NCI-H1930 (cell line): Measurements from ENCODE around the gene SPATA2L.
"Not testable (repeated sequence)": the region's sequence is repeated elsewhere in the genome, so short reads cannot be mapped to it uniquely, and the experiment has no call there.

Experiments
- DNase-seq, 2 experiments: peaks; one replicate each; lab custom pipeline; 2025; lab: John Stamatoyannopoulos, UW

The SPATA2L gene

DNA sequence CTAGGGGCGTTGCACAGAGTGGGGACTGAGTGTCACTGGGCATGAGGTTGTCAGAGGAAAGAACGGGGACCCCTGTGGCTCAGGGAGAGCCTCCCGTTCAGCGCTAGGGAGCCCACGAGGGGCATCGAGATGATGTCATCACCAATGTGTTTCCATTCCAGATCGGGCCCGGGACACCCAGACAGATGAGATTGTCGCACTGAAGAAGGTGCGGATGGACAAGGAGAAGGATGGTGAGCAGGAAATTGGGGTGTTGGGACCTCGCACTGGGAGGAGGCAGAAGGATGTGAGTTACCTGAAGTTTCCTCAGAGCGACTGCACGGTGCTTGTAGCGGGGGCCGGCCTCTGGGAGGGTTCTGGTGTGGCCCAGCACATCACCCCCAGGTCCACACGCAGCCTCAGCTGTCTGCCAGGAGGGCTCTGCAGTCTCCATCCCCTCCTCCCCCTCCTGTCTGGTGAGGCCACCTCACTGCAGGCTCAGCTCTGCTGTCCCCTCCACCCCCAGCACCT lies 11.1 kb downstream of the SPATA2L start:
- DNase-seq: no peak

DNA sequence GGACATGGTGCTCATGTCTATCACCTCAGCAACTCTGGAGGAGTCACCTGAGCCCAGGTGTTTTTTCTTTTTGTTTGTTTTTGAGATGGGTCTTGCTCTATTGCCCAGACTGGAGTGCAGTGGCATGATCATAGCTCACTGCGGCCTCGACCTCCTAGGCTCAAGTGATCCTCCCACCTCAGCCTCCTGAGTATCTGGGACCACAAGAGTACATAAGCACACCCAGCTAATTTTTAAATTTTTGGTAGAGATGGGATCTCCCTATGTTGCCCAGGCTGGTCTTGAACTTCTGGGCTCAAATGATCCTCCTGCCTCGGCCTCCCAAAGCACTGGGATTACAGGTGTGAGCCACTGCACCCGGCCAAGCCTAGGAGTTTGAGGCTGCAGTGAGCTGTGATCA lies 11.9 kb downstream of the SPATA2L start:
- DNase-seq: not testable (repeated sequence)

DNA sequence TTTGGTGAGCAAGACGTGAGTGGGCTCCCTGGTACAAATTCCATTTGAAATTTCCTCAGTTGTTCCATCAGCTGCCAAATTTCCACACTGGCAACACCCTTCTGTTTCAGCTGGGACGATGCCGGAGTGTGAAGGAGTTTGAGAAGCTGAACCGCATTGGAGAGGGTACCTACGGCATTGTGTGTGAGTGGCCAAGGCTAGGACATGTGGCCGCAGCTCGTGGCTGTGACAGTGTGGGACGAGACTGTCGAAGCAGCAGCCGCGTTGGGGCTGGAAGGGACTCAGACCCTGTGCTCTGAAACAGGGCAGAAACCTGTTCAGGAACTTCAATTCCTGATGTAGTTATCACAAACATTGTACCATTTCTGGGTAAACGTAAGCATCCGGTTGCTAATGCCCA lies 12.4 kb downstream of the SPATA2L start:
- DNase-seq: no peak

DNA sequence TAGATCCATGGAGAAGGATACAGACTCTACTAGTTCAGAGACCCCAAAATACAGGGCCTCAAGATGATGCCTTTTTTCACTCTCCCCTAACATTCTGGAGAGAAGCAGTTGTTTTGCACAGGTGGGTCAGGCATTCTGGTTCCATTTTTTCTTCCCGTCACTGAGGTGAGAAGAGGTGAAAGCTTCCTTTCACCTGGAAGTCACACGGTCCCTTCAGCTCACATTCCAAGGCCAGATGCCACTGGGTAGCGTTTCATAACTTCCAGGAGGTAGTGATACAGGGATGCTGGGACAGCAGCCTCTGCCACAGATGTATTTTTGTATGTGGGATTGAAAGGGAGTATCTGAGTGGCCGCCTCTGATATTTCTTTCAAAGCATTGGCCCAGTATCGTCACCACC lies 13.1 kb downstream of the SPATA2L start:
- DNase-seq: no peak

DNA sequence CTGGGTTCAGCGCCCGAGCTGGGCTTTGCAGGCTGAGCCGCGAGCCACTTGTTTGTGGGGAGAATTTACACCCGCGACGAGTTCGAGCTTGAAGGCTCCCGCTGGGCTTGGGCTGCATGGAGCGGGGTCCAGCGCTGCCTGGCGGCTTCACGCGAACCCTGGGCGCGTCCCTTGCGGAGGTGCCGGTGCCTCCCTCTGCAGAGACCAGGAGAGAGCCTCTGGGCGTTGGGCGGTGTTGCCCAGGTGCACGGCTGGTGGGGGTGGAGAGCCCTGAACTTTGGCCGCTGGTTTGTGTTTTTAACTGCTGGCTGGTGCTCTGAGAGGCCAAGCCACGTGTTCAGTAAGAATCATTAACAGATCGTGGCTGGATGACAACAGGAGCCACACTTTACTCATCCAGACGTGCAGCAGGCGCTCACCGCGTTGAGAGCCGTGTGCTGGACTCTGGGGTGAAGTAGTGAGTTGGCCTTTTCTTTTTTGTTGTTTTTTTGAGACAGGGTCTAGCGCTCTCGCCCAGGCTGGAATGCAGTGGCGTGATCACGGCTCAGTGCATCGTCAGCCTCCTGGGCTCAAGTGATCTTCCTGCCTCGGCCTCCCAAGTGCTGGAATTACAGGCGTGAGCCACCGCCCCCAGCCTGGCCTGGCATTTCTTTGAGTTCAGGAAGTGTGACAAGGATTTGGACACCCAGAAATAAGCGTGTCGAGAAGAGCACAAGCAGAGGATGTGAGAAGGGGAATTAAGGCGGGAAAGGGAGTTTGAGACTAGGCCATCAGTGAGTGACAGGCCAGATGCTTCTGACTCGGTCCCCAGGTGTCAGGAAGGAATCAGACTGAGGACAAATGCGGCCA lies 14.2 kb downstream of the SPATA2L start:
- no peak for DNase-seq

DNA sequence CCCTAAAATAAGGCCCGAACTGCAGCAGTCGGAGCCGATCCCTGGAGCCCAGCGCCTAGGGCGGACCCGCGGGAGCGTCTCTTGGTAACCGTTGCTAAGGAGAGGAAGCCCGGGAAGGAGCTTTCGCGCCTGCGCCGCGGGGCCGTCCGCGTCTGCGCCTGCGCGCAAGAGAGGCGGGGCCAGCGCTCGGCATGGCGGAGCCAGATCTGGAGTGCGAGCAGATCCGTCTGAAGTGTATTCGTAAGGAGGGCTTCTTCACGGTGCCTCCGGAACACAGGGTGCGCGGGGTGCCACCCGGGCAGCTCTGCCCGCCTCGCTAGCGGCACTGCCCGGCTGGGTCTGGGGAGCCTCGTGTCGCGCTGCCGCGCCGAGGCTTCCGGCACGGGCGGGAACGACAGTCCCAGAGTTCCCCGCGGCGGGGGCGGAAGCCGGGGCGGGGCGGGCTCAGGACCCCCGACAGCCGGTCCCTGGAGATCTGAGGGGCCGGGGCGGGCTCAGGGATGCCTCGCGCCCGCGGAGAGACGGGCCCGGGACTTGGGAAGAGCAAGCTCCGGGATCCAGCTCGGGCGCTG lies 14.9 kb downstream of the SPATA2L start, which contains the start of gene CDK10:
CDK10 (plus strand) TSS at position 170 of the 572 bp plus-strand sequence; CDS start at position 192, 22 bp downstream.
- peak; percentile 75 to 90 for DNase-seq

DNA sequence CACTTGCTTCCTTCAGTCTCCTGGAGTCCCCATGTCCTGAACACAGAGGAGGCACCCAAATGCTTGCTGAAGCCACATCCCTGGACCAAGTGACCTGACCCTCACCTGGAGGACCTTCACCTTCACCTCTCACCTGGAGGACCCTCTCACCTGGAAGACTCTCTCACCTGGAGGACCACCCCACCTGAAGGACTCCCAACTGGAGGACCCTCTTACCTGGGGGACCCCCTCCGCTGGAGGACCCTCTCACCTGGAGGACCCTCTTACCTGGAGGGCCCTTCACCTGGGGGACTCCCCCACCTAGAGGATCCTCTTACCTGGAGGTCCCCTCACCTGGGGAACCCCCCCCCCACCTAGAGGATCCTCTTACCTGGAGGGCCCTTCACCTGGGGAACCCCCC lies 15.6 kb downstream of the SPATA2L start:
- DNase-seq: no peak

DNA sequence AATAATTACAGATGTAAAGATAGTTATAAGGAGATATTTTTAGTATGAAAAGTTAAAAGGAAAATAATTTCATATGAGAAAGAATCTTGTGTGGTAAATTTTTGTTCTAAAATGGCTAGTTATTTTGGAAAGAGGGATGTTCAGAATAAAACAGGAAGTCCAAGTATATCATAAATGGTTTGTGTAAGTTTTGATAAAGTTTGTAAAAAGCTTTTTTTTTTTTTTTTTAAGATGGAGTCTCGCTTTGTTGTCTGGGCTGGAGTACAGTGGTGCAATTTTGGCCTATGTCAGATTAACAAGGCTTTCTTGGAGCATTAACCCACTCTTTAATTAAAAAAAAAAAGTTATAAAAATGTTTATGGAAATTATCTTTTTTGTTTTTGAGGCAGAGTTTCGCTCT lies 23.2 kb downstream of the SPATA2L start:
- DNase-seq: no peak

DNA sequence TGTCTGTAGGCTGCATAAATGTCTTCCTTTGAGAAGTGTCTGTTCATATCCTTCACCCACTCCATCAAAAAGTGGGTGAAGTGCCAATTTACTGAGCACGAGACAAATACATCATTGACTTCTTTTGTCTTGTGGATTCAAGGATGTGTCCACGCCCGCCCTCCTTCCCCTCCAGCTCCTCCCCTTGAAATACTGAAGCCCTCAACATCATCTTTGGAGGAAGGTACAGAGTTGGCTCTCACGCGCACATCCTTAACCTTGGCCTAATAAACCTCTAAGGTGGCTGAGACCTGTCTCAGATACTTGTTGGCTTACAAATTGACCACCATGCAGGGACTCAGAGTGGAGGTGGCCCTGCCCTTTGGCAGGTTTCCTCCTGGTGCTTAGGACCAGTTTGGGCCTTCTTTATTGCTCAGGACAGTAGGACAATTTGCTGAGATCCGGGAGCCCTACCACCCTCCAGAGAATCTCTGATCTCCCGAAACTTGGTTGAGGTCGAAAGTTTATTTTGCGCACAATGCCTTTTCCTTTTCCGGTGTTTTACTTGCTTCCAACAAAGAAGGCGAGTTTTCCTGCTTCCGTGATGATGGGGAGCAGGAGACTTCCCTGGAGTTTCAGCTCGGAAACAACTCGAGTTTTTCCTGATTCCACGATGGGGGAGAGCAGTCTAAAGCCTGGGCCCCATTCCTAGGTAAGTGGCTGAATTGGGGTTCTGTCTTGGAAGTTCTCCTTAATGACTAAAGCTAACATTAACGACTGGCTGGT lies 29.1 kb downstream of the SPATA2L start:
- no peak for DNase-seq

DNA sequence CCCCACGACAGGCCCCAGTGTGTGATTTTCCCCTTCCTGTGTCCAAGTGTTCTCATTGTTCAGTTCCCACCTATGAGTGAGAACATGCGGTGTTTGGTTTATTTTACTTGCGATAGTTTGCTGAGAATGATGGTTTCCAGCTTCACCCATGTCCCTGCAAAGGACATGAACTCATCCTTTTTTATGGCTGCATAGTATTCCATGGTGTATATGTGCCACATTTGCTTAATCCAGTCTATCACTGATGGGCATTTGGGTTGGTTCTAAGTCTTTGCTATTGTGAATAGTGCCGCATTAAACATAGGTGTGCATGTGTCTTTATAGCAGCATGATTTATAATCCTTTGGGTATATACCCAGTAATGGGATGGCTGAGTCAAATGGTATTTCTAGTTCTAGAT lies 29.9 kb downstream of the SPATA2L start:
- not testable (repeated sequence) for DNase-seq

DNA sequence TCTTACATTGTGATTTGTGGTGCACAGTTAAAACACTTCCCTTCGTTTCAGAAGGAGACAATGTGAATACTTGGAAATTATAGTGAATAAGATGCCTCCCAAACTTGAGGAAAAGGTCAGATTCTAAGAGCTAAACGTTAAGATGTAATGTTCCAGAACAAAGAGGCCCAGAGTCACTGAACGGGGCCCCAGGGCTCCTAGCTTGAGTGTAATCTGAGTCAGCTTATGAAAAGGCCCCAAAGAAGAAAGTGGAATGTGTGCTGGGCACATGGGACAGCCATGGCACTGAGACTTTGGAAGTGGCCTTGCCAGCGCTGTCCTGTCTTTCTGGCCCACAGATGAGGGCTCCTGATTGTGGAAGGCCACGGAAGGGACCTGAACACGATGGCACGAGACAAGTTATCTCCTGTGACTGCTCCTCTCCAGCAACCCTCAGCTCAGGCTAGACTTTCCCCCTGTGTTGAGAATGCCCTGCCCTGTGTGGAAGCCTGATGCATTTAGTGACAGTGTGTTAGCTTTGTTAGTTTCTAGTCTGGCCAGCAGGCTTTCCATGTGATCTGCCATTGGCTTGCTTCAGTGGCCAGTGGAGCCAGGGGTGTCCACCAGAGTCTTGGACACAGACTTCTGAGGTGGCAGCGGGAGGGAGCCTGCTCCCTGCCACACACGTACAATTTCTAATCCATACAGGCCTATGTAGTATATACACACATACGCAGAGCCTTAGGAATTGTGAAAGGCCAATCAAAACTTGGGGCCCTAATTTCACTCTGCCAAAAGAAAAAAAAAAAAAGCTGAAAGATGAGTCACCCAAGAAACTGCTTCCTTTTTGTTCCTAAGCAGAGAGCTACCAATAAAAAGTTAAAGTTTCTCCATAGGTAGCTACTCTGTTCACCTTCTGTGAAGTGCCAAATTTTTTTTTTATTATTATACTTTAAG lies 30.7 kb downstream of the SPATA2L start:
- no peak for DNase-seq

DNA sequence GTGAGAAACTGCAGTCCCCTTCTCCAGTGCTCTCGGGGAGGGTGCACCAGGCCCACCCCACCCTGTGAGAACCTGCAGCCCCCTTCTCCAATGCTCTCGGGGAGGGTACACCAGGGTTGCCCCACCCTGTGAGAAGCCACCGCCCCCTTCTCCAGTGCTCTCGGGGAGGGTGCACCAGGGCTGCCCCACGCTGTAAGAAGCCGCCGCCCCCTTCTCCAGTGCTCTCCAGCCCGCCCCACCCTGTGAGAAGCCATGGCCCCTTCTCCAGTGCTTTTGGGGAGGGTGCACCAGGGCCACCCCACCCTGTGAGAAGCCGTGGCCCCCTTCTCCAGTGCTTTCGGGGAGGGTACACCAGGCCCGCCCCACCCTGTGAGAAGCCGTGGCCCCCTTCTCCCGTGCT lies 31.8 kb downstream of the SPATA2L start:
- DNase-seq: no peak

DNA sequence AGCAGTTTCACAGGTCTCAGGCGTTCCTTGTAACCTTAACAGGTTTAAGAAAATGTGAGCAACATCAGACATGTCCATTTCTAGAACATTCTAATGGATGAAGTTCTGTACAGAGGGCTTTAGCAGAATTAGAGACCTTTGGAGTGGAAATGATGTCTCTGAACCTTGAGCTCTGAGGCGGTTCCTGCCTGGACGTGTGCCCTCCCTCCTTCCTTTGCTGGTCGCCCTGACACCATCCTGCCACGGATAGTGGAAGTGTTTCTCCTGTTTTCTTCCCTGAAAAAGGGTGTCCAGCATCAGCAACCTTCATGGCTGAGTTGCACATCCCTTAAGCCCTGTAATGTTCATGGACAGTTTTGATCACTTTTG lies 32.7 kb downstream of the SPATA2L start:
- no peak for DNase-seq

DNA sequence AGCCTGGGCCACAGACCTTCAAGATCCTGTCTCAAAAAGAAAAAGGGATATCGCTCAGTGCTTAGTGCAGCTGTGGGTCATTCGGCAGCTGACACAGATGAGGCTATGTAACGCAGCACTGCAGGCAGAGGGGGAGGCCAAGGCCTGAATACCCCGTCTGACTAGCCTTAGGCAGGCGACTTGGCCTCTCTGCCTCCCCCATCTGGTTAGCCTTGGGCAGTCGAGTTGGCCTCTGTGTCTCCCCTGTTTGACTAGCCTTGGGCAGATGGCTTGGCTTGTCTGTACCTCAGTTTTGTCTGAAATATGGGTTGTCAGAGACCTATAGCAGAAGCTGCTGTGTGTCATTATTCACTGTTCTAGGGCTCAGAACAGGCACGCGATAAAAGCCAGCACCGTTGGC lies 33.9 kb downstream of the SPATA2L start:
- DNase-seq: no peak

DNA sequence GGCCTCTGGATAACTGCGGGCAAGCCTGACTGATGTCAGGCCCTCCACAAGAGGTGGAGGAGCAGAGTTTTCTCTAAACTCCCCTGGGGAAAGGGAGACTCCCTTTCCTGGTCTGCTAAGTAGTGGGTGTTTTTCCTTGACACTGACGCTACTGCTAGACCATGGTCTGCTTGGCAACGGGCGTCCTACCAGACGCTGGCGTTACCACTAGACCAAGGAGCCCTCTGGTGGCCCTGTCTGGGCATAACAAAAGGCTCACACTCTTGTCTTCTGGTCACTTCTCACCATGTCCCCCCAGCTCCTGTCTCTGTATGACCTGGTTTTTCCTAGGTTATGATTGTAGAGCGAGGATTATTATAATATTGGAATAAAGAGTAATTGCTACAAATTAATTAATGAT lies 34.5 kb downstream of the SPATA2L start:
- DNase-seq: not testable (repeated sequence)

DNA sequence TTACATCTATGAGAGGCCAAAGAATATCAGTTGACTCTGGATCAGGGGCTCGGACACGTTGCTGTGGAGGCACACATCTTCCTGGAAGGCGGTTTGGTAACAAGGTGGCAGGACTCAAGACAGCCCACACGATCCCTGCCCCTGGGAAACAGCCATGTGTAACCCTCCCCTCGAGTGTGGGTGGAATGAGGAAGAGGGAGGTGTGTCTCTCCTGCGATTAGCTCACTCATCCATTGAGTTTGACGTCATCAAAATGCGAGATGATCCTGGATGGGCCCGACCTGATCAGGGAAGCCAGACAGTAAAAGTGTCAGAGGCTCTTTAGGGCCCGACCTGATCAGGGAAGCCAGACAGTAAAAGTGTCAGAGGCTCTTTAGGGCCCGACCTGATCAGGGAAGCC lies 37.3 kb downstream of the SPATA2L start:
- not testable (repeated sequence) for DNase-seq

DNA sequence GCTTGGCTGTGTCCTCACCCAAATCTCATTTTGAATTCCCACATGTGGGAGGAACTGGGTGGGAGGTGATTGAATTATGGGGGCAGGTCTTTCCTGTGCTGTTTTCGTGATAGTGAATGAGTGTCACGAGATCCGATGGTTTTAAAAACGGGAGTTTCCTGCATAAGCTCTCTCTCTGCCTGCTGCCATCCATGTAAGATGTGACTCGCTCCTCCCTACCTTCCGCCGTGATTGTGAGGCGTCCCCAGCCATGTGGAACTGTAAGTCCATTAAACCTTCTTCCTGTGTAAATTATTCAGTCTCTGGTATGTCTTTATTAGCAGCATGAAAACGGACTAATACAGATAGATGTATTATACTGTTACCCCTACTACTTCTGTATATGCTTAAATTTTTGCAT lies 40.3 kb downstream of the SPATA2L start:
- DNase-seq: no peak

DNA sequence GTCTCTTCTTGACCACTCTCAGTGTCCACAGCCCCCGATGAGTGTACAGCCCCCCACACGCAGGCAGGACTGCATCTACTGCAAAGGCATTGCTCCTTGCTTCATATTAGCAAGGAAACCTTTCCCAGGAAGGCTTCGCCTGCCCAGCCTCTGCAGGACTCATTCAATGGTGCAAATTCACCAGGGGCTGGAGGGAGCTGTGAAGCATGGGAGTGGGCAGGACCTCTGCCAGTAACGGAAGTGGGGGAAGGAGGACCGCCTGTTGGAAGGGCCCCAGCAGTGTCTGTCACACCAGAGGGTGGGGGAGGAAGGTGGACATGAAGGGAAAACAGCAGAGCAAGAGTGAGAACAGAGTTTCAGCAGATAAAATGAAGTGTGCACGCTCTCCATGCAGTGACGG lies 41.4 kb downstream of the SPATA2L start:
- DNase-seq: no peak

DNA sequence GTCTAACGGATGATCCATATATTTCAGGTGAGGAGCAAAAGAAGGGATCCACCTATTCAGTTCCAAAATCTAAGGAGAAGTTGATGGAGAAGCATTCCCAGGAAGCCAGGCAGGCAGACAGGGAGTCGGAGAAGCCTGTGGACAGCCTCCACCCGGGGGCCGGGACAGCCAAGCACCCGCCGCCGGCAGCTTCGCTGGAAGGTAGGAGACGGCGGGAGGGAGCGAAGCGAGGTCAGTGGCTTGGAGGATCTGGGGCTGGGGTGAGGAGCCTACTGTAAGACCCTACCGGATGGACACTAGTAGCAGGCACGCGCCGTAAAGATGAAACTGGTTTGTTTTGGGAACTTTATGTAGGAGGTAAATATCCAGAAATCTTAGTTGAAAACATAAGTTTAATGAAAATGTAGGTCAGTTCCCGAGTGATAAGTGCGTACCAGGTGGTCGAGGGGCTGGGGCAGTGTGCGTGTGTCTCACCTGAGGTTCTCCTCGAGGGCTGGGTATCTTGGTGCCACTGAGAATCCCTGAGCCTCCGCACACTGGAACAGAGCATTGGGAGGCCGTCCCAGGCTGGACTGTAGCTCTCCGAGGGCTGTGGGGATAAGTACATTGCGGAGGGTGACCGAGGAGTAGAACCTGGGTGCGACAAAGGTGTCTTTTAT lies 43.2 kb downstream of the SPATA2L start:
- no peak for DNase-seq

DNA sequence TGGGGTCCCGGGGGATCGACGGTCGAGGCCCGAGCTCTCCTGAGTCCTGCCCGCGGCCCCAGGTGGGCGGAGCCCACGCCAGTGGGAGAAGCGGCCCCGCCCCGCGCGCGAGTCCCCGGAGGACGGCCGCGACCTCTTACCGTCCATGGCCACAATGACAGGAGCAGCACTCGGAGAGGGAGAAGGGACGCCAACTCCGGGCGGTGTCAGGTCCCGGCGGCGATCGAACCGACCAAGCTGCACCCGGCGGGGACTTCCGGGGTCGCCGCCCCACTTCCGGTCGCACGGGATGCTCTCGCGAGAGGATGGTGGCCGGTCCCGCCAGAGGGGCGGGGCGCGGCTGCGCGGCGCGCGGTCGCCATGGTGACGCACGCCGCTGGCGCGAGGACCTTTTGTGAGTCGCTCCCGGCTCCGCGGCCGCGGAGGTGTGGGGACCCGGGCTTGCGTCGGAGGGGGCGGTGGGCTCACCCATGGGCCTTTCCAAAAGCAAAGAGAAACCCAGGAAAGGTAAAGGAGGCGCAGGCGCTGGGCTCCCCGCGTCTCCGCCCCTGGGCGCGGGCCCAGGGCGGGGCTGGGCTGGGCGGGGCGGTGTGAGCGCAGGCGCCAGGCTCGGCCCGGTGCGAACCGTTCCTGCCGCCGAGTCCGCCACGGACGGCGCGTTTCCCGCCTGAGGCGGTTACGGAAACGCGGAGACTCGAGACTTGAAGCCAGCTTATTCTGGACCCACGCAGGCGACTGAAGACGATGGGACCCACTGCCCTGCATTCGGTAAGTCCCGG lies 43.9 kb downstream of the SPATA2L start, which contains the start of the genes CHMP1A and SPATA33:
CHMP1A (minus strand) TSS at position 267 of the 779 bp plus-strand sequence; CDS start at position 147, 120 bp downstream.
SPATA33 (plus strand) TSS at position 395 of the 779 bp plus-strand sequence; CDS start at position 471, 76 bp downstream.
- DNase-seq: peak; percentile 76 to 87
